GM19452 (cell line): Measurements from ENCODE around the gene FAM53B.
"Not testable (repeated sequence)": the region's sequence is repeated elsewhere in the genome, so short reads cannot be mapped to it uniquely, and the experiment has no call there.

Source experiments
- ATAC-seq: cut with Tn5 transposase; IDR thresholded peaks from one replicate; pipeline ENCODE4 v1.9.1; 2021; ENCODE audit not compliant: unreplicated experiment

The FAM53B gene

GRCh38 chr10:124589491-124590041, 154.6 kb downstream of the FAM53B start:
- no peak for ATAC-seq

DNA sequence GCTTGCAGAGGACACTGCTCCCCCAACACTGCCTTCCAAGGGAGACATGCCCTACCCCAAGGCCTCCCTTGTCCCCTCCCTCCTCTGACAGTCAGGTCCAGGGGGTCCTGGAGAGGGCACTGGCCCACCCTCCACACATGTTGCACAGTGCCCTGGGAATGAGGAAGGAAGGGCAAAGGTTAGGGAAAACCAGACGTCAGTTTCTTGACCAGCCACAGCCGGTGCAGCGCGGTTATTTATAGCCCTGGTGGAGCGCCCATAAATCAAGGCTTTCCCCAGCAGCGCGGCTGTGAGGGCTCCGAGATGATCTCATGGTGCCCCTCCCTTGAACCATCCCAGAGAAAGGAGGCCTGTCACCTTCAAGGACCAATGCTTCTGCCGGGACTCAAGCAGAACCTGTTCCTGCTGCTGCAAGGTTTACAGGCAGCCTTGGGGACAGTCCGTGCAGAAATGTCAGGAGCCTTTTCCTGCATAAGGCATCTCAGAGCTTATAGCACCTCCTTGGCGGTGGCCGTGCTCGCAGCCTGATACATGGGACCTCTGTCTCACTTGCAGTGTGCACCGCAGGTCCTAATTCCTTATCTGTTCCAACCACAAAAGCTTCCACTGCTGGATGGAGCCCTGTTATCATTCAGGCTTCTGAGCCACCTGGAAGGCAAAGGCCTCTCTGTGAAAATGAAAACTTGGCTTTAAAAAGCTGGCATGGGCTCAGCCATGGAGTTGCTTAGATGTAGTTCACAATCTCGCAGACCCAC, 155.3 kb downstream of the FAM53B start:
- no peak for ATAC-seq

- ATAC-seq = not testable (repeated sequence)
Observed at GRCh38 chr10:124588341-124588735, 155.8 kb downstream of the FAM53B start.

GRCh38 chr10:124587811-124588211, 156.4 kb downstream of the FAM53B start:
- no peak for ATAC-seq

DNA sequence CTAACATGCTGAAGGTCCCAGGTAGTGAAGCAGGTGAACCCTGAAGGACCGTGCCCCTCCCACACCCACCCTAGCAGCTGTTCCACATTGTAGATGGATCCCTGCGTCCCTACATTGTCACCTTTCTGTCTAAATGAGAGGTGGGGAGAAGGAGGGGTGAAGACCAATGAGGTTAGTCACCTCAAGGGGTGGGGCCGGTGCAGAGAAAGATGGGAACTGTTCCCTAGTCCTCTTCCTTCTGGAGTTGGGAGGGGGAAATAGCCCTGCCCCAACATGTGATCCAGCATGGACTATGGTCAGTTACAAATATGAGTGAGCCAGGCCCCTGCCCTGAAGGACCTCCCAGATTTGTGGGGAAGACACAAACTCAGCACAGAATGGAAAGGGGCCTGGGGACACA, 158.0 kb downstream of the FAM53B start:
- ATAC-seq = no peak

GRCh38 chr10:124579011-124579399, 165.2 kb downstream of the FAM53B start:
- no peak for ATAC-seq

DNA sequence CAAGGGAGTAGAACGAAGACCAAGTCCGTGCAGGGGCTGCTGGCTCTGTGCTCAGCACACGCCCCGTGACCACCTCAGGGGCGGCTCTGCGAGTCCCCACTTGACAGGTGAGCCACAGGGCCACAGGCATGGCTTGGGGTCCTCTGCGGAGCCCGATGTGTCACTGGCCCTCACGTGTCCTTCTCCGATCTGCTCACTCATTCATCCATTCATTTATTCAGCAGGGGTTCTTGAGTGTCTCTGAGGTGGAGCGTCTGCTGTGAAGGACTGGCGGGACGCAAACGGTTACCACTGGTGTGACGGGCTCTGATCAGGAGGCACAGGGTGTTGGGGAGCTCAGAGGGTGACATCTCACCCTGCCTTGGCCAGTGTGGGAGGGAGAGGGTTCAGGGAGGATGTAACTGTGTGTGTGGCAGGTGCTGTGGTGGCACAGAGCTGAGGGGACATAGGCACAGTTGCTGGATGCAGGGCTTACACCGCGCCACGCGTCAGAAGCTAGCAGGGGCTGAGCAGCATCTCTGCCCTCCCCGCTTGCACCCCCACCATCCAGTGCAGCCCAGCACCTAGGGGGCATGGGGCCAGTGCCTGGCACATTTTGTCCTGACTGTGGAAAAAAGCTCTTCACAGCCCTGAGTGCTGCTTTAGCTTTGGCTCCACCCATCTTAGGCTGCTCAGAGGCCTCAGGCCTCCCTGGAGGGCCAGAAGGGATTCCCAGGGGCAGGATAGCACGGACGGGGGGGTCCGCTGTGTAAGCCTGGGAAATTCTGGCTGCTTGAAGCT, 165.8 kb downstream of the FAM53B start:
- ATAC-seq = no peak

DNA sequence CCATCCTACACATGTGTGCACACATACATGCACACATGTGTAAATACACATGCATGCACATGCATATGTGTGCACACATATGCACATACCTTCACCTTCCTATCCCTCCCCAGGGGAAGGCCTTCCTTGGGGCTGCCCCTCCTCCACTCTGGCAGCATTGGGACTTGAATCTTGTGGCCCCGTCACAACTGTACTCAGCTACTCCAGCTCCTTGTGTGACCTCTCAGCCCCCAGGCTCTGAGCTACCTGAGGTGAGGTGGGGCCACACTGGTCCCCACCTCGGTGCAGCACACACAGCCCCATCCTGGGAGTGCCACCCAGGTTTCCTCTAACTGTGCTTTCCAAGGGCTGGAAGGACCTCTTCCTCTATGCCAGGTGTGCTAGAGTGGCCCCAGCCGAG, 166.5 kb downstream of the FAM53B start:
- ATAC-seq = no peak

- no peak for ATAC-seq
Observed at GRCh38 chr10:124576526-124577420, 167.4 kb downstream of the FAM53B start.

GRCh38 chr10:124575107-124576035, 168.8 kb downstream of the FAM53B start:
- no peak for ATAC-seq

GRCh38 chr10:124574456-124575070, 169.6 kb downstream of the FAM53B start:
- no peak for ATAC-seq

DNA sequence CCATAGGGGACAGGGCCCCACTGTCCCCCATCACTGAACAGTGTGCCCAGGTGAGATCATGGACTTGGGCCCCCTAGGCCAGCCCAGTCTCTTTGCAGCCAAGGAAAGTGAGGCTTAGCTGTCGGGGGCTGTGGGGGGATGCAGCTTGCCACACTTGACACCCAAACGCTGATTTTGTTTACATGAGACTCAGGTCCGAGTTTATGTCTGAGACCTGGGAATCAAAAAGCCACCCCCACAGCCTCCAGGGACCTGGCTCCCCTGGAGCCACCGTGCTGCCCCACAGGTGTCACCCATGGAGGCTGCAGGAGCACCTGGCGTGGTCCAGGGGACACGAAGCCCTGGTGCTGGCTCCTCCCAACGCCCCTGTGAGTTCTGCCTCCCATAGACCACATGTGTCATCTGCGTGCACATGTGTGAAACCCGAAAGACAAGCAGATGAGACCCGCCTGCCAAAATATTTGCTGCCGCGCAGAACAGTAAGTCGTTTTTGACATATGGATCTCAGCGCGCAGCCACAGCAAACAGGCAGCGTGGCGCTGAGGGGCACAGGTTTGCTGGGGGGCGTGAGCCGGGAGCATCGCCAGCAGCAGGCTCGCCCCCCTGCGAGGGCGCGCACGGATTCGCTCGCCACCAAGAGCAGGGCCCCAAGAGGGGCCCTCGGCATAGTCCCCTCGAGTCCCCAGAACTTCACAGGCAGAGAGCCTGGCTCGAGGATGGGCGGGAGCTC, 170.3 kb downstream of the FAM53B start:
- ATAC-seq = no peak

DNA sequence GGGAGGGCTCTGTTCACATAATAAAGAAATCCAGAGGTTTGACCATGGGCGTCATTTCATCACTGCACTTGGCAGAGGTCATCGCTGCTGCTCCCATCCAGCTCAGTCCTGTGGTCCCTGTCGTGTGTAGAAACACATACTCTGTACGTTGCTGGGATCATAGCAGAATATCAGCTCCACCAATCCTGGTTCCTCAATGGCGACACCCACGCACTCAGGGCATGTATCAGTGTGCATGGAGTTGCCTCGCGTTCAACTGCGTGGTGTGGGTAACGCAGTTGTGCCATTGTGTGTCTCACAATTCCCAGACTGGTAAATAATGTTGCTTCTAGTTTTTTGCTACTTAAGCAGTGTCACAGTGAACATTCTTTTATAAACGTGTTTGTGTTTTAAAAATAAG, 171.4 kb downstream of the FAM53B start:
- ATAC-seq = no peak

DNA sequence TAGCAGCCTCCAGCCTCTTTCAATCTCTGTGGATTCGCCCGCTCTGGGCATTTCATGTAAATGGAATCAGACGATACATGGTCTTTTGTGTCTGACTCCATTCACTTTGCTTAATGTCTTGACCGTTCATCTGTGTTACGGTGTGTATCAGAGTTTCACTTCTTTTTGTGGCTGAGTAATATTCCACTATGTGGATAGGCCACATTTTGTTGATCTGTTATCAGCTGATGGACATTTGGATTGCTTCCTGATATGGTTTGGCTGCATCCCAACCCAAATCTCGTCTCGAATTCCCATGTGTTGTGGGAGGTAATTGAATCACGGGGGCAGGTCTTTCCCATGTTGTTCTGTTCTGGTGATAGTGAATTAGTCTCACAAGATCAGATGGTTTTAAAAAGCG, 173.5 kb downstream of the FAM53B start:
- ATAC-seq = no peak

DNA sequence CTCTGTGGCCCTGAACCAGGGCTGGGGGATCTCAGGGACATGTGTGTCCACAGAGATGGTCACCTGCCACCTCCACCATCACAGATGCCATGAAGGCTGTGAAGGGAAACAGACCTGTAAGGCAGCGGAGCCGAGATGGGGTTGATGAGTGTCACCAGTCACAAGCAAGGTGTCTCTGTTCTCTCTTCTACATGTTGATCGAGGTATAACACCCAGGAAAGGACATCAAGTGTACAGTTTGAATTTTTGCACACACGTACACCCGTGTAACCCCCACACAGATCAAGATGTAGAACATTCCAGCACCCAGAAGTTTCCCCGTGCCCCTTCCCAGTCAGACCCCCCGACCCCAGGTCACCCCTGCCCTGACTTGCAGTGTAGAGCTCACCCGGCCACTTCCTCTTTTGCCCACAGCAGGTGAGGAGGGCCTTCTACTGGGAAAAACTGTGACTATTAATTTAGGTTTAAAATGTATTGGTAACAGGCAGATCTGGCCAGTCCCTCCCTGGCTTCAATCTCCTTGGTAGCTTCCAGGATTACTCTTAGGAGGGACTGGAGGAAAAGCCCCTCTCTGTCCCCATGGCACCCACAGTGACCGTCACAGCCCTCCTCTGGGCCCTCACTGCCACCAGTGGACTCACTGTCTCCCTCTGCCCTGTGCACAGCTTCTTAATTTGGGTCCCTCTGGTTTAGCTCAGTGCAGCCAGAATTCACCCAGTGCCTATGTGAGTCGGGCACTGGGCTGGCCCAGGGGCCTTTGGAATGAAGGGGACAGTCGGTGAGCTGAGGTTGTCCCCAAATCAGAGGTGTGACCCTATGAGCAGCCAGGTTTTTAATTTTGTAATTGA, 174.3 kb downstream of the FAM53B start:
- ATAC-seq = no peak
